GM19468 (cell line): Measurements from ENCODE around the gene CPB2.

Experiments
- ATAC-seq: cut with Tn5 transposase; IDR thresholded peaks from one replicate; pipeline ENCODE4 v1.9.1; 2021; ENCODE audit warnings: mild to moderate bottlenecking, moderate library complexity, moderate number of reproducible peaks; ENCODE audit not compliant: unreplicated experiment; ENCODE audit errors: extremely low read depth

Gene CPB2, protein sequence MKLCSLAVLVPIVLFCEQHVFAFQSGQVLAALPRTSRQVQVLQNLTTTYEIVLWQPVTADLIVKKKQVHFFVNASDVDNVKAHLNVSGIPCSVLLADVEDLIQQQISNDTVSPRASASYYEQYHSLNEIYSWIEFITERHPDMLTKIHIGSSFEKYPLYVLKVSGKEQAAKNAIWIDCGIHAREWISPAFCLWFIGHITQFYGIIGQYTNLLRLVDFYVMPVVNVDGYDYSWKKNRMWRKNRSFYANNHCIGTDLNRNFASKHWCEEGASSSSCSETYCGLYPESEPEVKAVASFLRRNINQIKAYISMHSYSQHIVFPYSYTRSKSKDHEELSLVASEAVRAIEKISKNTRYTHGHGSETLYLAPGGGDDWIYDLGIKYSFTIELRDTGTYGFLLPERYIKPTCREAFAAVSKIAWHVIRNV

DNA sequence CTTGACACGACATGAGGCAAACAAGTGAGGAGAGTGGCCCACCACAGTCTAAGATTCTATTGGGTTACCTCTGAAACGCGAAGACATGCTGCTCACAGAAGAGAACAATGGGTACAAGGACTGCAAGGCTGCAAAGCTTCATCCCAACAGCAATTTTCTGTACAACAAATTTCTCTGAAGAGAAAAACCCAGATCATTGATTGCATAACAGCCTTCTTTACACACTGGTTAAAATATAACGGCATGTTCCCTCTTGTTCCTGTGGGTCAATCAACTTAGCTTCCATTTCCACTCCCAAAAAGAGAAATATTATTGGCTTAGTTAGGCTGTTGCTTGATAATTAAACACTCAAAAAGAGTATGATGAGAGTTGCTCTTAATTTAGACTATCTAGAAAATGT, at the start of gene CPB2:
TSS of gene CPB2 (minus strand) at position 166 of the 400 bp plus-strand sequence. CDS start at position 142, 24 bp downstream.
- no peak for ATAC-seq

- ATAC-seq: no peak
These were observed 49.4 kb upstream of the CPB2 start for GRCh38 chr13:46154136-46154801.

GRCh38 chr13:46152627-46153328, 47.9 kb upstream of the CPB2 start:
- no peak for ATAC-seq

- ATAC-seq: no peak
These were observed 45.4 kb upstream of the CPB2 start for GRCh38 chr13:46150134-46150693.

GRCh38 chr13:46149272-46150133, 44.7 kb upstream of the CPB2 start:
- no peak for ATAC-seq

DNA sequence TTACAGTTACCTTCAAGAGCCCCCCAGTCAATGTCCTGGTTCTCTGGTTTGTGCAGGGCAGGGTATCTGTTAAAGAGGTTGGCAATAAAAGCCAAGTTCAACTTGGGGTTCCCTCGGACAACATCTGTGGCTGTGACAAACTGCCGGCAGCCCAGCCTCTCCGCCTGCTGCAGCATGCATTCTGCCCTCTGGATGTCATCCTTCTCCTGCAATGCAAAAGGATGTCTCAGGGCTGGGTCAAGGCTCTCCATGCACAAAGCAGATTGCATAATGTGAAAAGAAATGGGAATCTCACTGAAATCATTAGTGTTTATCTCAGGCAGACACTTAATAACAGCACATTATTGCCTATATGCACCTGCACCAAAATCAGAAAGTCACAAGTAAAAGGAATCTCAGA, 42.1 kb upstream of the CPB2 start:
- no peak for ATAC-seq

DNA sequence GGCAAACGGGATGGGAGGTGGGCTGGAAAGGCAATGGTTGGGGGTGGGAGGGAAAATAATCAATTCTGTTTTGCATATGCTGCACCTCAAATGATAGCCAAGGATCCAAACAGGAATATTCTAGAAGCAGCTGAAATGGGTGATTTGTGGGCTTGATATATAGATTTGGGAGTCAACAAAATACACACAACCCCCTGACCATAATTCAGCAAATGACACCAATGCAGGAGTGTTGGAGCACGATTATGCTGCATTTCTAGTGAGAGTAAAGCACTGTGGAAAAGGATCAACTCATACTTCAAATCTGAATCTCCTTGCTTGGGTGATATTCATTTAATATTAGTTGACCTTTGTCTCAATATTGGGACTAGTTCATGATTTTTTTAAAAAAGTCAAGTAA, 41.1 kb upstream of the CPB2 start:
- ATAC-seq: no peak

DNA sequence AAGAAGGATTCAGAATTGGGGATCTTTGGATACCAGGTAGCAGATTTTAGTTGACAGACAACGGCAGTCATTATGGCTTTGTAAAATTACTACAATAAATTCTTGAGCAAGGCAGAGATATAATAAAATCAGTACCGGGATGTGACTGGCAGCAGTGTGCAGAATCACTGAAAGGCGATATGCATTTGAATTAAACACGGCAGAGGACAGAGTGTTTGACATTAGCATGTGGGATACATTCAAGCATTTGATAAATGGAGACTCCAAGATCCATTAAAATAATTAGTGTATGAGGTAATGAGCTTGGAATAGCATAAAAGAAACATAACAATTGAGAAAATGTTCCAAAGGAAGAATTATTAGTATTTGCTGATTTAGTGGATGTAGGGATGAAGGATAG, 40.3 kb upstream of the CPB2 start:
- no peak for ATAC-seq

GRCh38 chr13:46143184-46143701, 38.4 kb upstream of the CPB2 start:
- no peak for ATAC-seq

- ATAC-seq: no peak
These were observed 37.9 kb upstream of the CPB2 start for GRCh38 chr13:46142776-46143175.

GRCh38 chr13:46140044-46140443, 35.2 kb upstream of the CPB2 start:
- no peak for ATAC-seq

DNA sequence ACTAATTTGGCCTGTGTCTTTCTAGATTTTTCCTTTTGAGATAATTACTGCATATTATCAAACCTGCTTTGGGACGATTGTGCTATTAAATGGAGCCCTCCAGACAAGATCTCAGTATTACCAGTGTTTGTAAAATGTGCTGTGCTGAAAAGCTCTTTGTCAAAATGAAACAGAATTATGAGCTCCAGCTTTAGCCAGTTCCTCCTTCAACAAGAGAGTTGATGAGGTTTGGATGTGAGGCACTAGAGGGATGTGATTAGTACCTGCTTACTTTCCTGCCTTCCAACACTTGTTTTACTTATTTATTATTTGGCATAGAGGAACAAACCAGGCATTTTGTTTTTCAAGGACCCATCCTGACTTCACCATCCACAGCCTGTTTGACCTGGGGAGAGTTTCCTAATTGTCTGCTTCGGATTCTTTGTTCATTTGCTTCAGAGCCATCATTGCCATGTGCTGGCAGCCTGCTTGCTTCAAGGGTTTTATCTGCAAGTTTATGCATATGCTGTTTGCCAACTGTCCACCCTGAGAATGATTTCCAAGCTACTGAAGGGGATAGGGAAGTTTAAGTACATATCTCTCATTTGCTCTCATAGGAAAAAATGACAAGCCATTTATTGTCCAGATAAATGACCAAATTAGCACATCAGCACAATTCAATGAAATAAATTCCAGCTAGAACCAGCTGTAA, 32.9 kb upstream of the CPB2 start:
- no peak for ATAC-seq

DNA sequence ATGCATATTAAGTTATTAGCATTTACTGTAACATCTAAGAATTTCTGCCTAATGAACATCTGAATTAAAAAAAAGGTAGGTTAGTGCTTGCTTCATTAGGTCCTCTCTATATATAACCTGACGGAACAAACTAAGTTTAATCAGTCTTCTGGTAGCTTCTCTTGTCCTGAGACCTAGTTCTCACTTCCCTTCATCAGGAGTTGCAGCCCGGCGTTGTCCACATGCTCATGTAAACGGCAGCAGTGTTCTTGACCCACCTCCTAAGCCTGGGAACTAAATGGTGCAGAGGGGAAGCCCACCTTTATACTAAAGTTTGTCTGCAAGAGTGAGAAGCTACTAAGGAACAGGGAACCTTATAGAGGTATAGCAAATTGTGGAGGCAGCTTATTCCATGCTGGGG, 31.9 kb upstream of the CPB2 start:
- ATAC-seq: no peak

GRCh38 chr13:46134961-46135522, 30.2 kb upstream of the CPB2 start:
- ATAC-seq: no peak

DNA sequence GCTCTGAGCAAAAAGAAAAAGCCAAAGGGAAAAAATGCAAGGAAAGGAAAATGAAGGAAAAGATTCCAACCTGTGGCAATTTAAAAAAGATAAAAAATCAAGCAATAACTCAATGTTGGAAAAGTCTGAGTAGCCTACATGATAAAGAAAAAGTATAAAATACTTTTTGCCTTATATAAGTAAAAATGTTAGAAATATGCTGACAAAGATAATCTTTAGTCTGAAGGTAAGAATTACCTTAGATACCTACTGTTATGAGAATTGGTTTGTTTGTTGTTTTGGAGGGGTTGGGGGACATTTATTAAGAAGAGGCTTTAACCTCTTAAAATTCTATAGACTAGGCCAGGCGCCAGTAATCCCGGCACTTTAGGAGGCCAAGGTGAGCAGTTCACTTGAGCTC, 29.7 kb upstream of the CPB2 start:
- no peak for ATAC-seq

DNA sequence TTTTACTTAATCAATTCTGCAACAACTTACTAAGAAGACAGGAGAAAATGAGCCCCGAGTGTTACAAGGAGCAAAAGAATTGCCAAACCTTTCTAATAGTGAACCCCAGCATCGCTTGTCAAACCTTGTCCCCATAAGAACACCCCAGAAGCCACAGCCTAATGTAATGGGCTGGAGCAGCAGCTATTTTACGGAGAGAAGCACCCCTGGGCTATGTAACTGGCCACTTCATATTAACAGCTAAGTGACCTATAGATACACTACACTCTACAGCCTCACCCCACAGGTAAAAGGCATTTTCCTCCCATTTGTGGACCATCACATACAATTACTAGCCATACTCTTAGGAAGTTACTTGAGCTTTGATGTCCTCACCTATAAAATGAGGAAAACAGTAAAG, 27.3 kb upstream of the CPB2 start:
- ATAC-seq: no peak

- no peak for ATAC-seq
These were observed 26.9 kb upstream of the CPB2 start for GRCh38 chr13:46131705-46132104.

GRCh38 chr13:46129955-46130618, 25.3 kb upstream of the CPB2 start:
- no peak for ATAC-seq
